ENCODE data around the gene GSK3B.

Gene GSK3B

GRCh38 chr3:119902061-119902460 is 192.2 kb downstream of the GSK3B start:
- Histone ChIP-seq H3K79me2 (ENCODE audit: insufficient read depth, low read length) (no peaks in the 10 kb centered on the region), H3K4me3 (ENCODE audit: low read depth in 1 of 2, low read length in 2 of 2) (no peak overlapping the region), H3K27me3 (ENCODE audit: insufficient read depth, low read length, poor library complexity) (no peaks in the 10 kb centered on the region), H3K4me2 (ENCODE audit: insufficient read depth, low read length) (no peak overlapping the region), H3K36me3 (ENCODE audit: insufficient read depth, low read length) (peaks cover 56% of the 10 kb centered on the region), H3K9me3 (ENCODE audit: insufficient read depth, low read length, severe bottlenecking) (no peaks in the 10 kb centered on the region), H4K20me1 (ENCODE audit: insufficient read depth, low read length) (no peaks in the 10 kb centered on the region), H3K9ac (ENCODE audit: low read depth, low read length) (no peak overlapping the region), H3K4me1 (ENCODE audit: insufficient read depth, low read length) (no peaks in the 10 kb centered on the region), H3K27ac (ENCODE audit: low read length) (no peak overlapping the region), H2AFZ (ENCODE audit: low read depth, low read length) (no peak overlapping the region)
- no peak for TF ChIP-seq CTCF (IDR thresholded peaks at IDR 0.05; ENCODE audit: borderline replicate concordance, extremely low read depth, low read length, poor library complexity, severe bottlenecking)
- TF ChIP-seq EZH2 (IDR thresholded peaks at IDR 0.05; ENCODE audit: borderline replicate concordance, low read depth, low read length, severe bottlenecking) = no peak
- no peak for DNase-seq
- no peak for ATAC-seq (ENCODE audit: insufficient read depth, low read depth)

- Histone ChIP-seq H3K36me3 (ENCODE audit: insufficient read depth, low read length) (peaks cover 59% of the 10 kb centered on the region), H3K79me2 (ENCODE audit: insufficient read depth, low read length) (no peaks in the 10 kb centered on the region)
- no peak for DNase-seq
Measured at GRCh38 chr3:119901148-119901547, 193.1 kb downstream of the GSK3B start.

GRCh38 chr3:119899192-119899511 is 195.1 kb downstream of the GSK3B start:
- Histone ChIP-seq H3K27me3 (ENCODE audit: insufficient read depth, low read length, poor library complexity) (no peaks in the 10 kb centered on the region), H3K79me2 (ENCODE audit: insufficient read depth, low read length) (no peaks in the 10 kb centered on the region), H3K9me3 (ENCODE audit: insufficient read depth, low read length, severe bottlenecking) (no peaks in the 10 kb centered on the region), H2AFZ (ENCODE audit: low read depth, low read length) (no peak overlapping the region), H3K36me3 (ENCODE audit: insufficient read depth, low read length) (peaks cover 59% of the 10 kb centered on the region), H4K20me1 (ENCODE audit: insufficient read depth, low read length) (no peaks in the 10 kb centered on the region), H3K4me1 (ENCODE audit: insufficient read depth, low read length) (no peaks in the 10 kb centered on the region), H3K27ac (ENCODE audit: low read length) (no peak overlapping the region), H3K9ac (ENCODE audit: low read depth, low read length) (no peak overlapping the region), H3K4me2 (ENCODE audit: insufficient read depth, low read length) (no peak overlapping the region), H3K4me3 (ENCODE audit: low read depth in 1 of 2, low read length in 2 of 2) (no peak overlapping the region)
- TF ChIP-seq EZH2 (IDR thresholded peaks at IDR 0.05; ENCODE audit: borderline replicate concordance, low read depth, low read length, severe bottlenecking) (no peak), CTCF (IDR thresholded peaks at IDR 0.05; ENCODE audit: borderline replicate concordance, extremely low read depth, low read length, poor library complexity, severe bottlenecking) (no peak)
- ATAC-seq (ENCODE audit: insufficient read depth, low read depth) (no peak), DNase-seq (no peak)

More at GRCh38 chr3:119901148-119901547, 193.1 kb downstream of the GSK3B start:
- no peak overlapping the region for H3K9ac ChIP-seq (ENCODE audit: low read depth, low read length)
- no peak overlapping the region for H3K4me2 ChIP-seq (ENCODE audit: insufficient read depth, low read length)
- H2AFZ ChIP-seq (ENCODE audit: low read depth, low read length) = no peak overlapping the region
- H3K27ac ChIP-seq (ENCODE audit: low read length) = no peak overlapping the region
- TF ChIP-seq EZH2 (IDR thresholded peaks at IDR 0.05; ENCODE audit: borderline replicate concordance, low read depth, low read length, severe bottlenecking) = no peak
- TF ChIP-seq CTCF (IDR thresholded peaks at IDR 0.05; ENCODE audit: borderline replicate concordance, extremely low read depth, low read length, poor library complexity, severe bottlenecking) = no peak
- H3K4me3 ChIP-seq (ENCODE audit: low read depth in 1 of 2, low read length in 2 of 2) = no peak overlapping the region
- H3K27me3 ChIP-seq (ENCODE audit: insufficient read depth, low read length, poor library complexity) = no peaks in the 10 kb centered on the region
- H3K9me3 ChIP-seq (ENCODE audit: insufficient read depth, low read length, severe bottlenecking) = no peaks in the 10 kb centered on the region
- no peaks in the 10 kb centered on the region for H3K4me1 ChIP-seq (ENCODE audit: insufficient read depth, low read length)
- ATAC-seq (ENCODE audit: insufficient read depth, low read depth) = no peak
- H4K20me1 ChIP-seq (ENCODE audit: insufficient read depth, low read length) = no peaks in the 10 kb centered on the region

Data from DND-41 (cell line).